D721Med (cell line): ENCODE measurements around the gene TUNAR.

ENCODE experiments used
- DNase-seq: peaks from one replicate; pipeline ENCODE4 v3.0.0; 2011; ENCODE audit warnings: low spot score; ENCODE audit not compliant: insufficient read length
- FAIRE-seq: peaks from 2 replicates; lab custom pipeline; 2011; peaks lifted over from hg19 to GRCh38; lab: Jason Lieb, UNC
- TF ChIP-seq, protein P1 (sequence below): IDR thresholded peaks from 2 replicates; pipeline ENCODE4 v1.5.1; 2012; ENCODE audit warnings: mild to moderate bottlenecking, control low read depth; ENCODE audit not compliant: insufficient read depth; ENCODE audit errors: missing control alignments

Gene TUNAR

DNA sequence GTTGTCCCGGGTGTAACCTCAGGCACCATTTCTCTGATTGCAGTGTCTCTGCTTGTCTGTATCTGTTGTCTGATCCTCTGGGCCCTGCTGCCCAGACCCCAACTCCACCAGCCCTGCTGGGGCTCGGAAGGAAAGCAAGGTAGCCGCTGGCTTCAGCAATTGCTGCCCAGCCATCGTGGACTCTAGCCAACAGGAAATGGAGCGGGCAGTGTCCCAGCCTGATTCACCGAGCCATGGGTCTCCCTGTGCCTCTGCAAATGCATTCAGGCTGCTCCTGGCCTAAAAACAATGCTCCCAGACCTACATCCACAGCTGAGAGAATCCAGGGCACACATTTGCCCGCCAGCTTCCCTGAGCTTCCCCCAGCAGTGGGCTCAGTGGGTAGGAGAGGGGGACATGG, 9.2 kb downstream of the TUNAR start:
- no peak for FAIRE-seq
- no peak for DNase-seq
- TF ChIP-seq, protein P1, sequence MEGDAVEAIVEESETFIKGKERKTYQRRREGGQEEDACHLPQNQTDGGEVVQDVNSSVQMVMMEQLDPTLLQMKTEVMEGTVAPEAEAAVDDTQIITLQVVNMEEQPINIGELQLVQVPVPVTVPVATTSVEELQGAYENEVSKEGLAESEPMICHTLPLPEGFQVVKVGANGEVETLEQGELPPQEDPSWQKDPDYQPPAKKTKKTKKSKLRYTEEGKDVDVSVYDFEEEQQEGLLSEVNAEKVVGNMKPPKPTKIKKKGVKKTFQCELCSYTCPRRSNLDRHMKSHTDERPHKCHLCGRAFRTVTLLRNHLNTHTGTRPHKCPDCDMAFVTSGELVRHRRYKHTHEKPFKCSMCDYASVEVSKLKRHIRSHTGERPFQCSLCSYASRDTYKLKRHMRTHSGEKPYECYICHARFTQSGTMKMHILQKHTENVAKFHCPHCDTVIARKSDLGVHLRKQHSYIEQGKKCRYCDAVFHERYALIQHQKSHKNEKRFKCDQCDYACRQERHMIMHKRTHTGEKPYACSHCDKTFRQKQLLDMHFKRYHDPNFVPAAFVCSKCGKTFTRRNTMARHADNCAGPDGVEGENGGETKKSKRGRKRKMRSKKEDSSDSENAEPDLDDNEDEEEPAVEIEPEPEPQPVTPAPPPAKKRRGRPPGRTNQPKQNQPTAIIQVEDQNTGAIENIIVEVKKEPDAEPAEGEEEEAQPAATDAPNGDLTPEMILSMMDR = no peak

DNA sequence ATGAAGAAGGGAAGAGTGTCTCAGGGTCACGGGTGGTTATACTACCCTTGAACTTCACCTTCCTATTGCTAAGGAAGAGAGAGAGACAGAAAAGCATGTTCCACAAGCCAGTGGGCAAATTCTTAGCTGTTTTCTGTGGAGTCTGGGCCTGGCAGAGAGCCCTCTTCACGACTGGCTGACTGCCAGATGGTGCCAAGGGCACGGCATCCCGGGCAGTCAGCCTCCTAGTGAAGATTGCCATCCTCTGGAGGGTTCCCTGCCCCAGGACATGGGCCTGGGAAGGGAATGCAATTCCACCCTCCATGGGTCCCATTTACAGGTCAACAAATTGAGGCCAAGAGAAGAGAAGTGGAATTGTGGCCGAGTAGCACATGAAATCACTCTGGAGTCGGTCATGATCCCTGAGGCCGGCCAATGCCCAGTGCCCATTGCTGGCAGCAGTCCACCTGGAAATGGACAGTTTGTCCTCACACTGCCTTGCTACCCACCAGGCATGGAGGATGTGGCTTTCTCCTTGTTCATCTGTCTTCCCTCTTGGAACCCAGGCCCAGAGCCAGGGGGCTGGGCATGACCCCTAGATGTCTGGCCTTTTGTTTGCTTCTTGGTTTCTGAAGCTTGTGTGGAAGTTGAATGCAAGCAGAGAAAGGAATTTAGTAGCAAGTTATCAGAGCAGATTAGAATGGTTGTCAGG, 9.9 kb downstream of the TUNAR start:
- FAIRE-seq (no peak), DNase-seq (no peak)
- TF ChIP-seq, protein P1 = no peak

DNA sequence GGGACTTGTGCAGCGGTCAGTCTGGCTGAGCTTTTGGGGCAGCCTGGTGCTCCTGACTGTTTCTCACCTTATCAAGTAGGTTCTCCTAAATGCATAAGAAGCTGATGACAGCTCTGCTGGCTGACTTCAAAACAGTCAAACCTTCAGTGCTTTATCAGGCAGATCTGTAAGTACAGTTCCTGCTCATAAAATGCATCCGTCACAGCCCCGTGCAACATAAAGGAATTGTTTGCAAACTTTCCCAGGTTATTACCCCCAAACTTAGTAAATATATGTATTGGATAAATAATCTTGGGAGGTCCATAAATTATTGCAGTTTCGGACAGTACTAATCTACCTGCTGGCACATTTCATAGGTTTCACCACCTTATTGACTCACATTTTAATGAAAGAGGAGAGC, 10.7 kb downstream of the TUNAR start:
- FAIRE-seq (no peak), DNase-seq (no peak)
- TF ChIP-seq, protein P1 = no peak

DNA sequence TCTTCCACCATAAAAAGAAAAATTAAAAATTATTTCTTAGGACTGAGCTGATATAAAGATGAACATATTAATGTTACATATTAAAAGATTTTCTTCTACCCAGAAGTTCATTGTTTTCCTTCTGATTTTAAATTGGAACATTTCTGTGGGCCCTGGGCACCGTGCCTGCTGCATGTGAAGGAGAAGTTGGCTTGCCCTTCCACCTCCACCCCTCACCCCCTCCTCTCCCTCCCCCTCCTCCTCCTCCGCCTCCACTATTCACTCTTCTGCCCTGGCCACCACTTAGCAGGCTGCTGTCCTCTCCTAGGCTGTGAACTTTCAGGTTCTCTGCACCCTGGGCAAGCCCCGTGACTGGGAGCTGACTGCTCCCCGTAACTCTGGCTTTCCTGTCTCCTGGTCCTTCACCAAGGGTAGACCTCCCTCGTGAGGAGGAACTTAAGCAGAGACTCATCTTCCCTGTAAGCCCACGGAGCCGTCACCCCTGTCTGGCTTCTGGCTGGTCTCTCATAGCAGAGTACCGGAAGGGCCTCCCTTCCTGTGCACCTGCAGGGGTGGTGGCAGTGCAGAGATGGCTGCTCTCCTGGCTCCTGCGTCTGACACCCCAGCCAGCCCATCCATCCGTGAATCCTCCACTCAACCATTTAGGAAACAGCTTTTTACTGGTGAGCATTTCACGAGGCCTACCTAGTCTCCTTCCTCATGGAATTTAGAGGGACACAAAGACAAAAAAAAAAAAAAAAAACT, 12.8 kb downstream of the TUNAR start:
- FAIRE-seq (no peak), DNase-seq (no peak)
- TF ChIP-seq, protein P1 = no peak

DNA sequence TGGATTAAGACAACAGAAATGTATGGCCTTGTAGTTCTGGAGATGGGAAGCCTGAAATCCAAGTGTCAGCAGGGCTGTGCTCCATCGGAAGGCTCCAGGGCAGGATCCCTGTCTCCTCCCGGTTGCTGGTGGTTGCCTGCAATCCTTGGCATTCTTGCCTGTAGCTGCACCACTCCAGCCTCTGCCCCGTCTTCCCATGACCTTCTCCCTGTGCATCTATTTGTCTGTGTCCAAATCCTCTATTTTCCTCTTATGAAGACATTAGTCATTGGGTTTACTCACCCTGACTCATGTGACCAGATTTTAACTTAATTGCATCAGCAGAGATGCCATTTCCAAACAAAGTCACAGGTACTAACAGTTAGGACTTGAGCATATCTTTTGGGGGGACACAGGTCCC, 15.1 kb downstream of the TUNAR start:
- no peak for DNase-seq

DNA sequence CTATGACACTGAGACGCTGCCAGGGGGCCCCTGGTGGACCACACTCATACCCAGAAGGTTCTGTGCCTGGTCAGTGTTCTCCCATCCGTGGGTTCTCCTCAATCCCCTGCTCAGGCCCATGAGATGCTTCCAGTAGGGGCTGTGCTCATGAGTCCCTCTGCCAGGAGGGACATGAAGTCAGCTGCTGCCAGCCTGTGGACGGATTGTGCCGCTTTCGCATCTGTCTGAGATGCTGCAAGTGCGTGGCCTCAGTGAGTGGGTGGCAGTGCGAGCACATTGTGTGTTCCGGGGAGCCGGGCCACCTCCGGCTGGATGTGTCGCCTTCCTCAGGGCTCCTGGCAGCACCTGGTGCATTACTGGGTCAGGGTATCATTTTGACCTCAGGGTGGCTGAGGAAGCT, 15.5 kb downstream of the TUNAR start:
- no peak for FAIRE-seq

More for the DNA sequence above, 15.1 kb downstream of the TUNAR start:
- TF ChIP-seq, protein P1 = no peak
- no peak for FAIRE-seq

DNA sequence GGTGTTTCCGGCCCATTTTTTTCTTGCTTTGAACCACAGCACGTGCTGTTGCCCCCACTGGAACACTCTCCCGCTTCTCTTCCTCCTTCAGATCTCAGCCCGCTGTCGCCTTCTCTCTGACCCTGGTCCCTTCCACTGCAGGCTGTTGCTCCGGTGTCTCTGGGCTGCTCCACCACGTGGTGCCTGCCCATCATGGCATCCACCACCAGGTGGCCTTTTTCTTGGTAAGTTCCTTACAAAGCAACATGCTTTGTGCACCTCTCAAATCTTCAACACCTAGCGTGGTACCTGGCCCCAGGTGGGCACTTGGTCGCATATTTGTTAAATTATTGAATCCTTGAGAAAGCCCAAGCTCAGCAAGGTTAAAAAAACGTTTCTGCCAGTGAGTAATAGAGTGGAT, 19.1 kb downstream of the TUNAR start:
- FAIRE-seq = no peak
- DNase-seq = no peak

More for the DNA sequence above, 15.5 kb downstream of the TUNAR start:
- TF ChIP-seq, protein P1 = no peak
- no peak for DNase-seq

More for the DNA sequence above, 19.1 kb downstream of the TUNAR start:
- TF ChIP-seq, protein P1 = peak; percentile 22
